Activated CD4-positive, alpha-beta T cell treated with anti-CD3 and anti-CD28 coated beads, Interleukin-2, Interleukin-4, amounts not matched to agents 100 ng/mL and 50 ng/mL, durations not matched to agents 16 hours and 8 hours (primary cell): Measurements from ENCODE around the gene PHLDB3.

Experiments used
- DNase-seq: peaks from one replicate; pipeline ENCODE4 v3.0.0-alpha.2; 2020; ENCODE audit warnings: low spot score

Gene PHLDB3

DNA sequence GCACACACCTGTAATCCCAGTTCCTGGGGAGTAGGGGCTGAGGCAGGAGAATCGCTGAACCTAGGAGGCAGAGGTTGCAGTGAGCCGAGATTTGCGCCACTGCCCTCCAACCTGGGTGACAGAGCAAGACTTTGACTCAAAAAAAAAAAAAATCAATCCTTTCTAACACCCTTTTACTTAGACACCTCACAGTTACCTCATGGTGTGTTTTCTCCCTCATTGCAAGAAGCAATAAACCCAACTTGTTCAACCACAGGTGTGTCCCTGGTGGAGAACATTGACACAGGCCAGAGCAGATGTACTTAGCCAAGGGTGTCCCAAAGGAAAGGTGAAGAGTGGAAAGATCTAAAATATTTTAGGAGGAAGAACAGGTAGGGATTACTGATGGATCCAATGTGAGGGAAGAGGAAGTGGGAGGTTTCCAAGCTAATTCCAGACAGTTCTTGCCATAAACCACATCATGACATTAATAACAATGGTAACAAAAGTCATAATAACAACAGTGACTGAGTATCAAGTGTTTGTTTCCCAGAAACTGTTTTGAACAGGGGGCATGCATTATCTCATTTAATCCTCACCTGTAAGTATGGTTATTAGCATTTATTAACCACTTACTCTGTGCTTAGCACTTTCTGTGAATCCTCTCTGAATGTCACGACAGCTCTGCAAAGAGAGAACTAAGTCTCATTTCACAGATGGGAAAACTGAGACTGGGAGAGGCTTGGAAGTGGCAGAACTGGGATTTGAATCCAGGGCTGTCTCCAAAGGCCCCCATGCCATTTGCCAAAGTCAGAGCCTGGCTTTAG is 36.0 kb downstream of the PHLDB3 start:
- DNase-seq, result no peak

DNA sequence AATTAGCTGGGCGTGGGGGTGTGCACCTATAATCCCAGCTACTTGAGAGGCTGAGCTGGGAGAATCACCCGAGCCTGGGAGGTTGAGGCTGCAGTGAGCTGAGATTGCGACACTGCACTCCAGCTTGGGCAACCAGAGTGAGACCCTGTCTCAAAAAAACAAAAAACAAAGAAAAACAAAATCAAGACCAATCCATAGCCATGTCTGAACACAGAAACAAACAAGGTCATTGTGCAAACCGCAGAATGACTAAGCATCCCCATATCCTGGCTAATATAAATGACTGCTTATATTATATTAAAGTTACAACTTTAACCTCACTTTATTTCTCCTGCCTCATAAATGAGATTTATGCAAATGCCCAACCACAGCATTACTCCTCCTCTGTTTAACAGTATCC is 36.8 kb downstream of the PHLDB3 start:
- no peak for DNase-seq

DNA sequence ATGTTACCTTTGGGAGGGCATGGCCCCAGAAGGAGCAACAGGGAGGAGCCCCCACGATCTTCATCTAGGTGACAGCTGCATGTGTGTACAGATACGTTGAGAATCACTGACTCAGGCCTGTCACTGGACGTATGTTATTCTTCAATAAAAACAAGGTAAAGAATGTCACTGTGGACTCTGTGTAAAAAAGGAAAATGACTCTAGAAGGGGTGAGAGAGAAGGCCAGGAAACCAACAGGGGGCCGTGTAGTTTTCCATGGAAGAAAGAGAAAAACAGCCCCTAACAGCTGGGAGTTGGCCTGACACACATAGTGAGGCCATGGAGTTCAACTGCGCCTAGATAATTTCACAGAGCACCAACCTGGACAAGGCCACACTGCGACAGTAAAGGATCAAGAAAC is 37.3 kb downstream of the PHLDB3 start:
- no peak for DNase-seq

DNA sequence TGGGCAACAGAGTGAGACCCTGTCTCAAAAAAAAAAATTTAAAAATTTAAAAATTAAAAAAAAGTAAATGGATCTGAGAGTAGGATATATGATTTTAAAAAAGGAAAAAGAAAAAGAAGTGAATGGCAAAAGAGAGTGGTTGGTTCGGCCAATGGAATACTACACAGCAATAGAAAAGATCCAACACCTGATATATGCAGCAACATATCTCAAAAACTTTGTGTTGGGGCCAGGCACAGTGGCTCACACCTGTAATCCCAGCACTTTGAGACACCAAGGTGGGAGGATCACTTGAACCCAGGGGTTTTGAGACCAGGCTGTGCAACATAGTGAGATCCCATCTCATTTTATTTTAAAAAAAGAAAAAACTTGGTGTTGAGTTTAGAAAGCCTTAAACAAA is 37.8 kb downstream of the PHLDB3 start:
- DNase-seq, result no peak

DNA sequence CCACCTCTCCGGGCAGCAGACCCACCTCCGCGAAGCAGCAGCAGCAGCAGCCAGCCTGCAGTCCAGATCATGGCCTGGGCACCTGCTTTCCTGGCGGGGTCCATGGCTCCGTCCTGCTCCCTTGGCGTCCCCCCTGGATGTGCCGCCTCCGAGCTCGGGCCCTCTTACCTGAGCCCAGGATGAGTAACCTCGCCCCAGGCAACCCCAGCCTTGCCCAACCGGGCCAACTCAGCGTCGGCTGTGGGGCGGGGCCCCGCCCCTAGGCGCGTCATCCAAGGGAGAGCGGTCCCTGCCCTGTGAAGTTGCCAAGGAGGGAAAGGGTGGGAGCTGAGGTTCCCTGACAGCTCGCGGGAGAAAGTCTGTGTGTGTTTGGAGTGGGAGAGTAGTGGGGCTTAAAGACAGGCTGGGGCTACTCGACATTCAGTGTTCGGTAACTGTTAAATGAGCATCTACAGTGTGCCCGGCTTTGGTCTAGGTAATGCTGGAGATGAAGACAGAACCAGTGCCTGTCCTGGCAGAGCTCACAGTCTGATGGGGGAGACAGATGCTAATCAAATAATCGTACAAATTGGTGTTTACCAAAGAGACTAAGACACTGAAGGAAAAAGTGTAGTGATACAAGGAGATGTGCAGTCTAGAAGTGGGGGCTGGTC is 39.0 kb downstream of the PHLDB3 start, which contains the start of gene LYPD3:
LYPD3 (minus strand) TSS at position 141 of the 653 bp plus-strand sequence; CDS start at position 104, 37 bp downstream.
- DNase-seq, result no peak

DNA sequence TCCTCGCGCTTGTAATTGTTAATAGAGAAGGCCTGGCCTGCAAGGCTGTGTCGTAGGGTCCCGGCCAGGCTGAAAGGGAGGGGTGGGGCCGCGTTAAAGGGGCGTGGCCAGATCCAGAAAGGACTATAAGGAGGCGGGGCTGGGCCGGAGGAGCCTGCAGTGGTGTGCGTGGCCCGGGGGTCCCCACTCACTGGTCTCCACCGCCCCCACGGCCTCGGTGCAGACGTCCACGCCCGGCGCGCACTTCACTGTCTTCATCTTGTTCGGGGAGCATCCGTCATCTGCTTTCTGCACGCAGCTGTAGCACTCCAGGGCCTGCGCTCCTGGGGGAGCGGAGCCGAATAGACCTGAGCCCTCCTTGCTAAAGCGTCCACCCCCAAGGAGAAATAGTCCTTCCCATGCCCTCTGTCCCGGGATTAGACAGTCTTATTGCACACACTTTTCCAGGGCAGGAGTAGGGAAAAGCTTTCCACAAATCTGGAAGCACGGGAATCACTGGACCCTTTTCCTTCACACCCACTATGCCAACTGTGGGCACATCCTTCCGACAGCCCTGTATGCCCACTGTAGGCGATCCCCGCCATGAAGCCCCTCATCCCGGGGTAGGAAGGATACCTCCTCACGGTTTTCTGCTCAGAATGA is 40.3 kb downstream of the PHLDB3 start:
- DNase-seq, result no peak

DNA sequence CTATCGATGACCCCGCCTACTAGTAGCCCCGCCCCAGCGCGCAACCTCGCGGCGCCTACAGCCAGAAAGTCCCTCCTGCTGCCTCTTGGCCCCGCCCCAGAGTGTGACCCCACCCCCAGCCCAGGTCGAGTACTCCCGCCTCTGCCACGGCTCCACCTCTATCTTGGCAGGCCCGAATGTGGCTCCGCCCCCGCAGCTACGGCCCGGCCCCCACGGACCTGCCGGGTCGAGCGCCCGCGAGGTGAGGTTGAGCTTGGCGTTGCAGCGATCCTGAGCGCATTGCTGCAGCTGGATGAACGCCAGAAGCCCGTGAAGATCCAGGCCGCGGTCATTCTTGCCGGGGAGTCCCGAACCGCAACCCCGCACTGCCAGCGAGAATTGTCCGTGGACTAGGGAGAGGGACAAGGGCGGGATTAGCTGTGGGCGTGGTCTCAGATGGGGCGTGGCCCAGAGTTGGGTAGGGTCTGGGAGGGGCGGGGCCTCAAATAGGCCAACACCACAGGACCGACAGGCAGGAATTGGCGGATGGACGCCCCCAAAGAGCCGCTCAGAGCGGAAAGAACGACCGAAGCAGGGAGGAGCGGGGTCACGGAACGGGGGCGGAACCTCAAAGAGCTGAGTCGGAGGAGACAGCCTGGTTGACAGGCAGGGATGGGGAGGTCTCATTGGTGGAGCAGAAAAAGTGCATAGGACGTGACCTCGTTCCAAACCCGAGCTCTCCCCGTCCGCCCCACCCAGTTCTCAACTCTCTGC is 41.0 kb downstream of the PHLDB3 start:
- DNase-seq, result peak; percentile 98

DNA sequence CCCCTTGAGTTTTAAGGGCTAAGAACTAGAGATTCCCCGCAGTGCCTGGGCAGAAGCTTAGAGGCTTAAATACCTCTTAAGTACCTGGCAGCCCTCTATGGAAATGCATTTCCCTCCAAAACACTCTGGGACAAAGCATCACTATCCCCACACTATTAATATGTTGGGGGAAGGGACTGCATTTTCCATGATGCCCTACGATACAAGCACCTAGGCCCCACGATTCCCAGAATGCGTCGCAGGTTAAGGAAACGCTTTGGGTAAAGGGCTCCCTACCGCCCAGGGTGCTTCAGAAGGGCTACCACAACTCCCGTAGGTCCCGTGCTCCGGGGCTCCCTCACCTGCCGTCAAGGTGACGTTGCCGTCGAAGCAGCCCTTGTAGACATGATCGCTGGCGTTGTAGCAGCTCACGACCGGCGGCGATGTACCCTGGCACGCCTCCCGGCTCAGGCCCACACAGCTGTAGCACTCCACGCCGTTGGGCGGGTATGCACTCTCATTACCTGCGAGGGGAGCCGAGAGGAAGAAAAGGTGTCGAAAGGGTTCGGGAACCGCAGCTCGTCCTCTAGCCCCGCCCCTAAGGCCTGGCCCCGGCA is 41.7 kb downstream of the PHLDB3 start:
- DNase-seq, result no peak

DNA sequence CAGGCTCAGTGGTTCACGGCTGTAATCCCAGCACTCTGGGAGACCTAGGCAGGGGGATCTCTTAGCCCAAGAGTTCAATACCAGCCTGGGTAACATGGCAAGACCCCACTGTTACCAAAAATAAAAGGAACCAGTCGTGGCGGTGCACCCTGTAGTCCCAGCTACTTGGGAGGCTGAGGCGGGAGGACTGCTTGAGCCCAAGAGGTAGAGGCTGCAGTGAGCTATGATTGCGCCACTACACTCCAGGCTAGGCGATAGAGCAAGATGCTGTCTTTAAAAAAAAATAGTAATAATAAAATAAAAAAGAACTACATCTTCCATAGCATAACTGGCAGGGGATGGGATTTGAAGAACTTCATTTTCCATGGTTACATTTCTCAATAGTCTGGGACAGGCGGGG is 42.2 kb downstream of the PHLDB3 start:
- no peak for DNase-seq

DNA sequence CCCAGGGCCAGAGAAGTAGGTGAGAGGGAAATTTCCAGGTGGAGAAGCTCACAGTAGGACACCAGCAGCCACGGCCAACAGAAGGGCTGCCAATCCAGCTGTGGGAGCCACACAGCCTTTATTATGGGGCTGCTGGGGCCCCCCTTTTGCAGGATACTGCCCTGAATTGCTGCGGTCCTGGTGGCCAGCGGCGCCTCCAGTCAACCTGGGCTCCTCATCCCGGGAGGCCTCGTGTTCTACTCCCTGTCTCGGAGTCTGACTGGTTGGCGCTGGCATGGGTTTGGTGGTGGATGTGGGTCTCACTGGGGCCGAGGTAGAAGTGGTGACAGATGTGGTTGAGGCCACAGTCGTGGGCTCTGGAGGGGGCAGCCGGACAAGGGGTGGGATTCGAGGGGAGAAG is 43.2 kb downstream of the PHLDB3 start:
- no peak for DNase-seq

DNA sequence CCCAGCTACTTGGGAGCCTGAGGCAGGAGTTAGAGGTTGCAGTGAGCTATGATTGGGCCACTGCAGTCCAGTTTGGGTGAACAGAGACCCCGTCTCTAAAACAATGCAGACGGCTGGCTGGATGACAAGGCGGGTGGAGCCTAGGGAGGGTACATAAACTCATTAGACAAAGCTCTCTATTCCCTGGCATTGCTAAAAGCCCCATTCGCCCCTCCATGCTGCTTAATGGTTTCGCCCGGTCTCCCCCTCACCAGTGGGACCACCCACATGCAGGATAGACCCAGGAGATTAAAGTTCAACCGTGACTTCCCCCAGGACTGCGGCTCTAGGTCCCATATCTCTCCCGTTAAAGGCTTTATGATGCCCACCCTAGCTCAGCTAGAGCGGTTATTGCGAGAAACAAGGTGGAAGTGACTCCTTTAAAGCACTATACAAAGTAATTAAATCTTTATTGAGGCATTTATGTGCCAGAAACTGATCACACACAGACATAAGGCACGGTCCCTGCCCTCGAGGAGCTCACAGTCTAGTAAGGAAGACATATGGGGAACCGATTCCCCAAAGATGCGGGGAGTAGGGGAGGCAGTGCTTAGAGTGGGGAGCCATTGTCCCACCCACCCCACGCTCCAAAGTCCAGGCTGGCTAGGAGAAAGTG is 44.1 kb downstream of the PHLDB3 start:
- no peak for DNase-seq

DNA sequence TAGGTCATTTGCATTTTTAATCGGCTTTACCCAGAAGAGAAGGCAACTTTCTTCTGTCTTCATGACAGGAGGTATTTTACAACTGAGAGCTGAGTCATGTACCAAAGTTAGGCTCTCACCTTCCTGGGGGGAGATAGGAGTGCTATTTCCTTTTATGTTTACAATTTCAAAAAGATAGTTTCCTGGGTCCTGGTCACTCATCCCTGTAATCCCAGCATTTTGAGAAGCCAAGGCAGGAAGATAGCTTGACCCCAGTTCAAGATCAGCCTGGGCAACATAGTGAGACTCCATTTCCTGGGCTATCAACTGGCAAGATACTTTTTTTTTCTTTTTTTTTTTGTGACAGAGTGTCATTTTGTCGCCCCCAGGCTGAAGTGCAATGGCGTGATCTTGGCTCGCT is 46.7 kb downstream of the PHLDB3 start:
- DNase-seq, result no peak

DNA sequence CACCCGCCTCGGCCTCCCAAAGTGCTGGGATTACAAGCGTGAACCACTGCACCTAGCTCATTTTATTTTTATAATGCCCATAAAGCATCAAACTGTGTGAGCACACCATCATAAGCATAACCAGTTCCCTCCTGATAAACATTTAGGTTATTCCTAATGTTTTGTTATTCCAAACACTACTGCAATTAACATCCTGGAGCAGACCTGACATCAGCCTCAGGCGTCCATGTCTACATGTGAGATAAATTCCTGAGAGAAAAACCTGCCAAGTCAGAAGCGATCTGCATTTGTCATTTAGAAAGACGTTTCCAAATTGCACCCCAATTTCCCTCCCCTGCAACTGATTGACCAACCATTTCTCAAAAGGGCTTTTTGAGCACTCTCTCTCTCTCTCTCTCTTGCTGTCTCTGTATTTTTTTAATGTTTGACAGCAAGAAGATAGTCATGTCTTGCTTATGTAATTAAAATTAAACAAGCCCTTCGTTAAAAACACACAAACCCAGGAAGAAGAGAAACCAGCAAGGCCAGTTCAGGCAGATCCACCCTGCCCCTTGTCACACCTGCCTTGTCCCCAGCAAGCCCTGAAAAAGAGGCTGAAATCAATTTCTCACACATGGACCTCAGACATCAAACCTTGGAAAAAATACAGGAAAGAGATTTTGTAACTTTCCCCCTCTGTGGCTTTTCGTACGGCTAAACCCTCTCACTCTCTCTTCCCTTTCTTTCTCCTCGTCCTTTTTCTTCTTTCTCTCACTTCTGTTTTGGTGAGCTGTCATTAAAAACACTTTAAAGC is 49.0 kb downstream of the PHLDB3 start:
- DNase-seq, result no peak

DNA sequence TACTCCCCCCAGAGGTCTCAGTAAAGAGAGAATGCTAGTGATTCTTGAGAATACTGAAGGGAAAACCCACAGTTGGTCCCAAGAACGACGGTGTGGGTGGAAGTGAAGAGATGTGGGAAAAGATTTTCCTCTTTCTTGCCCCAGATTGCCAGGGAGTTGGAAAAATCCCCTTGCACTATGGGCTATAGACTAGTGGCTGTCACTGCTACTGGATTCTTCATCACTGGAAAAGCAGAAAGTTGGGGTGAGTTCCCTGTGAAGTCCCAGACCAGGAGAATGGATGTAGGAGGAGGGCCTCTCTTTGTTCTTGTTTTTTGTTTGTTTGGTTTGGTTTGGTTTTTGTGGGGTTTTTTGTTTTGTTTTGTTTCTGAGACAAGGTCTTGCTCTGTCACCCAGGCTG is 50.5 kb downstream of the PHLDB3 start:
- no peak for DNase-seq

DNA sequence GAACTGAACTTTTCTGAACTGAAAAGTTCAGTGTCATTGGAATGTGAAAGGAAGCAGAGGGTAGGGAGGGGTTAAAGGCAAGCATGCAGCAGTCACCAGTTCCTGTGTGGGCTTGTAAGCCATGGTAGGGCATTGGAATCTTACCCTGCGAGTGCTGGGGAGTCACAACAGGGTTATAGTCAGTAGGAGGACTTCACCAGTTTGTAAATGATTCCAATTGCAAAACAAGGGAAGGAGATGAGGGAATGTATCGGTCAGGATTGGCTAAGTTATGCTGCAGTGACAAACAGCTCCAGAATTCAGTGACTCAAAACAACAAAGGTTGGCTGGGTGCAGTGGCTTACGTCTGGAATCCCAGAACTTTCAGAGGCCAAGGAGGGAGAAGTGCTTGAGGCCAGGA is 52.0 kb downstream of the PHLDB3 start:
- DNase-seq, result no peak

DNA sequence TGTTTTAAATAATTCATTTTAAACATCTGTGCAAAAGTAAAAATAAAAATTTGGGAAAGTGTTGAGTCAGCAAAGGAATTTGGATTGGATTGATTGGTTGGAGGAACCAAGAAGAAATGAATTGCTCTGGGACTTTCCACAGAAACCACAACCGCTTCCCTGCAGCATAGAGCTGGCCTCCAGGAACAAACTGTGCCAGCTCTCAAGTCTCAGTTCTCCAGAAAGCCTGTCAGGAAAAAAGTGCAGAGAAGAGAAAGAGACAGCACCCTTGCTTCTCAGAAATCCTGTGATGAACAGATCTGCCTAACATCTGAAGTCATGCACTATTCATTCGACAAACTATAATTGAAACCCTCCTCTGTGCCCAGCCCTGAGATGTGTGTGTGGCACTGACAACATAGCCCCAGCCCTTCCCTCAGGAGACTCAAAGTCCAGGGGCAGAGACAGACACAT is 54.0 kb downstream of the PHLDB3 start:
- DNase-seq, result peak; percentile 23

DNA sequence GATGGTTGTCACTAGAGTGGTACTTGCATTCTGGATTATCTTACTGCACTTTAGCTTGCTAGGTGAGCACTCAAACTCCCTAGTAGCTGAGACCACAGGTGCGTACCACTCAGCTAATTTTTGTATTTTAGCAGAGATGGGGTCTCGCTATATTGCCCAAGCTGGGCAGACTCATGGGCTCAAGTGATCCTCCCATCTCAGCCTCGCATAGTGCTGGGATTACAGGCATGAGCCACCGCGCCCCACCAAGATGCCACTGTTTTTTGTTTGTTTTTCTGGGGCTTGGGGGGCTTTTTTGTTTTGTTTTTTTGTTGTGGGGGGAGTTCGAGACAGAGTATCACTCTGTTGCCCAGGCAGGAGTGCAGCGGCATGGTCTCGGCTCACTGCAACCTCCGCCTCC is 56.9 kb downstream of the PHLDB3 start:
- no peak for DNase-seq

DNA sequence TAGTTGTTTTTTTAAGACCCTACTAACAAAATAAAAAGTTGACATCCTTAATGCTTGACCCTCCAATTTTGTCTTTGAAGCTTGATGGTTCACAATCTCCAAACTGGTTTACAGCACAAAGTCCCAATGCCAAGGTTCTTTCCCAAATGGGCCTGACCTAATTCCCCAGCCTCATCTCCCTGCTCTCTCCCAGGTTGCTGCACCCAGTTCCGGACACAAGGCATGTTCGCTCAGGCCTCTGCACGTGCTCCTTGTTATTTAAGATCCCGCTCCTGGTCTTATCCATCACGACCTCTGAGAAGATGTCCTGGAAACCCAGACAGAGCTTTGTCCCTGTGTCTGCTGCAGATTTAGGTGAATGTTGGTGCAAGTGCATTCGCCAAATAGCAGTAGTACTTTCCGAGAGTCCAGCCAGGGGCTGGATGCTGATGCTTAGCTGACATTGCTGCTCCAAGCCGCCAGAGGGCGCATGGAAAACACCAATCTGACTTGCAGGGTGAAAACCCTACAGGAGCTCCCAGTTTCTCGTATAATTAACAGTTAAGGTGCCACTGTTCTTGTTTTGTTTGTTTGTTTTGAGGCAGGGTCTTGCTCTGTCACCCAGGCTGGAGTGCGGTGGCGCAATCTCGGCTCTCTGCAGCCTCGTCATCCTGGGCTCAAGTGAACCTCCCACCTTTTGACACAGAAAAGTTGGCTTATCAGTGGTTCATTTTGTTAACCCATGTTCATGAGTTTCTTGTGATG is 57.6 kb downstream of the PHLDB3 start:
- peak; percentile 79 for DNase-seq

DNA sequence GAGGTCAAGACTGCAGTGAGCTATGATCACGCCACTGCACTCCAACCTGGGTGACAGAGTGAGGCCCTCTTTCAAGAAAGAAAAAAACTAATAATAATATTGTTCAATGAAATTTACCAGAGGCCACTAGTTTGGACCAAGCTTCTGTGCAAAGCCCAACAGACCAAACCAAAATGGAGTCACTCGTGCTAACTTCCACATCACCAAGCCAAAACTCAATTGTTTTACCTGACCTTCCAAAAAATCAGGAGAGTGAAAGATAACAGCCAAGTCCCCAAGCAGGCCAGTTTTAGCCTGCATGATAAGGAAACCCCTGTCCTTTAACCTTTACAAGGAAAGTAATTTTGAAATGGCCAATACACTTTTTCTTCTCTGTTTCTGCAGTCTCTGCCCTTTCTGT is 59.1 kb downstream of the PHLDB3 start:
- no peak for DNase-seq
